Measurements from ENCODE around the gene LAD1. TPM values are rescaled to one million over a fixed set of nuclear protein-coding genes. Genes with fewer than 3 reads are reported as not detected.

LAD1 gene
- polyA plus RNA-seq, 3 donors, result not detected

DNA sequence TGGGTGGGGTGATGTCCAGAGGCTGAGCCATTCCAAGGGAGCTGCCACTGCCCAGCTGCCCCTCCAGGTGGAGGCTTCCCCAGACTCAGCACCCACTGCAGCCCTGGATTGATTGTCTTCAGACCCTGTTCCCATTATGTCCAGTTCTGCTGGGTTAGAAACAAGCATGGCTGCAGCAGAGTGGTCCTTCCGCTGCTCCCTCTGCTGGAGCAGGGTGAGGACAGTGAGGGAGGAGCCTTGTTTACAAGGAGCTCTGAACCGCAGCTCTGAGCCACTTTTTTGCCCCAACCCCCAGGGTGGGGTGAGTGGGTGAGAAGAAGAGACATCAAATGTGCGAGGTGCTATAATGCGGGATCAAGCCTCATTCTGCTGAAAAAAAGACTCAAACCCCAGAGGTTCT is 24.0 kb downstream of the LAD1 start:
- peaks cover 0 to 5% of the 10 kb centered on the region in 2 donors for H3K27me3 ChIP-seq (ENCODE audit: control insufficient read depth in 2 of 2, insufficient read depth in 2 of 2, low read length in 2 of 2)

DNA sequence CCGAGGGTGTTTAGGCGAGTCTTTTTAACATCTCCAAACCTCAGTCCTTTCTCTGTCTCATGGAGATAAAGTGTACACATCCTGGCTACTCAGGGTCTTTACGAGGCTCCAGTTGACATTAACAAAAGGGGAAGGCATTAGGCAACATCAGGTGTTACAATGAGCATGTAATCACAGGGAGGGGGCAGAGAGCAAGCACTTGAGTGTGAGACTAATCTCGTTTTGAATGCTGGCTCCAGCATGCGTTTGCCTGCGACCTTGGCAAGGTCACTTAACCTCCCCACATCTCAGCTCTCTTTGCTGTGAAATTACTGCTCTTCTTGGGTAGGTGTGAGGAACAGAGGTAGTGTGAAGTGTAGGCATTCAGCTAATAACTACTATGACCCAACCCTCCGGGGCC is 24.8 kb downstream of the LAD1 start:
- intact Hi-C loops (cut with micrococcal nuclease), result no loop called here
- WGBS (ENCODE audit: insufficient coverage), result 0% methylated on average over 1 of the region's 7 CpGs
- H3K27me3 Mint-ChIP-seq (ENCODE audit: low read depth in 3 of 3), result peaks cover 9 to 26% (median 12%) of the 10 kb centered on the region in 3 donors

More for the DNA sequence above, 24.0 kb downstream of the LAD1 start:
- TF ChIP-seq, protein P1, sequence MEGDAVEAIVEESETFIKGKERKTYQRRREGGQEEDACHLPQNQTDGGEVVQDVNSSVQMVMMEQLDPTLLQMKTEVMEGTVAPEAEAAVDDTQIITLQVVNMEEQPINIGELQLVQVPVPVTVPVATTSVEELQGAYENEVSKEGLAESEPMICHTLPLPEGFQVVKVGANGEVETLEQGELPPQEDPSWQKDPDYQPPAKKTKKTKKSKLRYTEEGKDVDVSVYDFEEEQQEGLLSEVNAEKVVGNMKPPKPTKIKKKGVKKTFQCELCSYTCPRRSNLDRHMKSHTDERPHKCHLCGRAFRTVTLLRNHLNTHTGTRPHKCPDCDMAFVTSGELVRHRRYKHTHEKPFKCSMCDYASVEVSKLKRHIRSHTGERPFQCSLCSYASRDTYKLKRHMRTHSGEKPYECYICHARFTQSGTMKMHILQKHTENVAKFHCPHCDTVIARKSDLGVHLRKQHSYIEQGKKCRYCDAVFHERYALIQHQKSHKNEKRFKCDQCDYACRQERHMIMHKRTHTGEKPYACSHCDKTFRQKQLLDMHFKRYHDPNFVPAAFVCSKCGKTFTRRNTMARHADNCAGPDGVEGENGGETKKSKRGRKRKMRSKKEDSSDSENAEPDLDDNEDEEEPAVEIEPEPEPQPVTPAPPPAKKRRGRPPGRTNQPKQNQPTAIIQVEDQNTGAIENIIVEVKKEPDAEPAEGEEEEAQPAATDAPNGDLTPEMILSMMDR (IDR thresholded peaks at IDR 0.05), result no peak
- Mint-ChIP-seq H3K9me3 (no peaks in the 10 kb centered on the region), H3K4me1 (no peaks in the 10 kb centered on the region), H3K27ac (peak overlapping the region in 1 of 7 donors; percentile 6), H3K4me3 (no peak overlapping the region), H3K27me3 (ENCODE audit: low read depth in 3 of 3) (peaks cover 9 to 25% (median 12%) of the 10 kb centered on the region in 3 donors), H3K36me3 (no peaks in the 10 kb centered on the region)
- no peaks in the 10 kb centered on the region for H3K9me3 ChIP-seq (replicated peaks in 1 of 2; ENCODE audit: control insufficient read depth in 1 of 2, insufficient read depth in 1 of 2, low read length in 2 of 2)
- H3K79me2 ChIP-seq (ENCODE audit: insufficient read depth, low read length), result no peaks in the 10 kb centered on the region
- DNase-seq, result no peak
- H3K4me1 ChIP-seq (ENCODE audit: control insufficient read depth in 1 of 2, insufficient read depth in 2 of 2, low read length in 2 of 2), result no peaks in the 10 kb centered on the region
- no peak overlapping the region for H3K4me3 ChIP-seq (replicated peaks in 1 of 3; ENCODE audit: low read depth in 2 of 3, low read length in 3 of 3)
- H3K36me3 ChIP-seq (replicated peaks in 1 of 2; ENCODE audit: control insufficient read depth in 1 of 2, insufficient read depth in 2 of 2, low read length in 2 of 2), result no peaks in the 10 kb centered on the region
- no peak overlapping the region for H3K27ac ChIP-seq (ENCODE audit: low read depth in 1 of 2, low read length in 2 of 2)
- H4K20me1 ChIP-seq (ENCODE audit: insufficient read depth, low read length), result no peaks in the 10 kb centered on the region
- H3K4me2 ChIP-seq (replicated peaks; ENCODE audit: extremely low read depth, low read length, poor library complexity, severe bottlenecking), result no peak overlapping the region
- intact Hi-C loops (cut with micrococcal nuclease), result no loop called here
- H3K9ac ChIP-seq (ENCODE audit: insufficient read depth, low read length, poor library complexity, severe bottlenecking), result no peak overlapping the region
- no peak overlapping the region for H2AFZ ChIP-seq (ENCODE audit: insufficient read depth, low read depth, low read length, poor library complexity, severe bottlenecking)
- no CpG with 5 or more reads among the region's 4 CpGs for WGBS (ENCODE audit: insufficient coverage)

More for the DNA sequence above, 24.8 kb downstream of the LAD1 start:
- Histone ChIP-seq H4K20me1 (ENCODE audit: insufficient read depth, low read length) (no peaks in the 10 kb centered on the region), H3K27me3 (ENCODE audit: control insufficient read depth in 2 of 2, insufficient read depth in 2 of 2, low read length in 2 of 2) (peaks cover 0 to 5% of the 10 kb centered on the region in 2 donors), H3K4me2 (replicated peaks; ENCODE audit: extremely low read depth, low read length, poor library complexity, severe bottlenecking) (no peak overlapping the region), H3K79me2 (ENCODE audit: insufficient read depth, low read length) (no peaks in the 10 kb centered on the region), H3K27ac (ENCODE audit: low read depth in 1 of 2, low read length in 2 of 2) (no peak overlapping the region), H3K4me3 (replicated peaks in 1 of 3; ENCODE audit: low read depth in 2 of 3, low read length in 3 of 3) (no peak overlapping the region), H3K4me1 (ENCODE audit: control insufficient read depth in 1 of 2, insufficient read depth in 2 of 2, low read length in 2 of 2) (no peaks in the 10 kb centered on the region), H3K9me3 (replicated peaks in 1 of 2; ENCODE audit: control insufficient read depth in 1 of 2, insufficient read depth in 1 of 2, low read length in 2 of 2) (no peaks in the 10 kb centered on the region), H2AFZ (ENCODE audit: insufficient read depth, low read depth, low read length, poor library complexity, severe bottlenecking) (no peak overlapping the region), H3K9ac (ENCODE audit: insufficient read depth, low read length, poor library complexity, severe bottlenecking) (no peak overlapping the region), H3K36me3 (replicated peaks in 1 of 2; ENCODE audit: control insufficient read depth in 1 of 2, insufficient read depth in 2 of 2, low read length in 2 of 2) (no peaks in the 10 kb centered on the region)
- Mint-ChIP-seq H3K4me1 (no peaks in the 10 kb centered on the region), H3K27ac (no peak overlapping the region), H3K4me3 (no peak overlapping the region), H3K9me3 (no peaks in the 10 kb centered on the region), H3K36me3 (no peaks in the 10 kb centered on the region)
- DNase-seq, result no peak
- TF ChIP-seq, protein P1 (IDR thresholded peaks at IDR 0.05), result no peak

Data from CD14-positive monocyte (primary cell).